HepG2 (cell line): ENCODE measurements around the gene CD3G. TPM values are rescaled to one million over a fixed set of nuclear protein-coding genes. Genes with fewer than 3 reads are reported as not detected.

Source experiments
- FLYWCH1 ChIP-seq: sonication (generic); formaldehyde crosslinking; IDR thresholded peaks from 2 replicates; pipeline ENCODE4 v1.8.1; 2023; ENCODE audit warnings: mild to moderate bottlenecking, missing genetic modification reagents
- FOXM1 ChIP-seq: sonication (generic); formaldehyde crosslinking; IDR thresholded peaks from 2 replicates; pipeline ENCODE4 v1.5.0; 2020; ENCODE audit warnings: missing genetic modification reagents
- NFE2L2 ChIP-seq: fragments of 150-350 bp; IDR thresholded peaks from 2 replicates; pipeline ENCODE4 v1.6.1; 2014; ENCODE audit warnings: low read length
- SP2 ChIP-seq: sonication (generic); formaldehyde crosslinking; IDR thresholded peaks from 2 replicates; pipeline ENCODE4 v1.5.1; 2020; ENCODE audit warnings: mild to moderate bottlenecking, missing genetic modification reagents
- ZBTB38 ChIP-seq: sonication (generic); formaldehyde crosslinking; IDR thresholded peaks from 2 replicates; pipeline ENCODE4 v1.5.1; 2020; ENCODE audit warnings: mild to moderate bottlenecking, missing genetic modification reagents
- ZNF232 ChIP-seq: sonication (generic); formaldehyde crosslinking; IDR thresholded peaks from 2 replicates; pipeline ENCODE4 v1.4.0; 2020; ENCODE audit warnings: missing genetic modification reagents, borderline replicate concordance
- ZNF816 ChIP-seq: sonication (generic); formaldehyde crosslinking; IDR thresholded peaks from 2 replicates; pipeline ENCODE4 v1.8.0; 2022; ENCODE audit warnings: missing genetic modification reagents, mild to moderate bottlenecking, borderline replicate concordance
- polyA plus RNA-seq, 8 experiments: library from polyadenylated mRNA; depleted of rRNA in 3 of 8; stranded (reverse) in 7 of 8; unstranded in 1 of 8; fragments of >200 nt; fragmentation: Illumina TruSeq in 4 of 8; extraction: Trizol in 4 of 8; gene quantifications; 2 replicates each; pipeline versions ENCODE4 v1.2.1 to v1.2.3, GENCODE V29; 2011 to 2016; ENCODE audit warnings: low read depth in 4 of 8, missing spikeins in 1 of 8, mixed read lengths in 1 of 8; ENCODE audit not compliant: insufficient read depth in 1 of 8
- total RNA-seq, 5 experiments: library from RNA; depleted of rRNA; stranded (reverse); fragments of >200 nt; fragmentation: Illumina TruSeq; extraction: Trizol; gene quantifications; 2 replicates each; pipeline ENCODE4 v1.2.3, GENCODE V29; 2016; ENCODE audit warnings: low read depth in 1 of 5
- TF ChIP-seq, protein P1 (sequence below): sonication (generic); formaldehyde crosslinking; conservative IDR thresholded peaks from 2 replicates; pipeline ENCODE4 v1.5.0; 2020; ENCODE audit warnings: missing genetic modification reagents
- TF ChIP-seq, protein P2 (sequence below): sonication (generic); formaldehyde crosslinking; conservative IDR thresholded peaks from 2 replicates; pipeline ENCODE4 v1.4.0; 2020; ENCODE audit warnings: missing genetic modification reagents
- TF ChIP-seq, protein P3 (sequence below): sonication (generic); formaldehyde crosslinking; IDR thresholded peaks from 2 replicates; pipeline ENCODE4 v1.9.0; 2021; ENCODE audit warnings: mild to moderate bottlenecking, missing genetic modification reagents
- TF ChIP-seq, protein P4 (sequence below): sonication (generic); formaldehyde crosslinking; IDR thresholded peaks from 2 replicates; pipeline ENCODE4 v1.4.0; 2020; ENCODE audit warnings: missing genetic modification reagents, mild to moderate bottlenecking, borderline replicate concordance
- TF ChIP-seq, protein P5 (sequence below): IDR thresholded peaks from 2 replicates; pipeline ENCODE4 v1.6.1; 2016; ENCODE audit warnings: missing genetic modification reagents, missing compliant biosample characterization
- TF ChIP-seq, protein P6 (sequence below): sonication (generic); formaldehyde crosslinking; IDR thresholded peaks from 2 replicates; pipeline ENCODE4 v1.5.1; 2020; ENCODE audit warnings: missing genetic modification reagents, mild to moderate bottlenecking, borderline replicate concordance

The CD3G gene
- total and polyA plus RNA-seq, 2 of the 13 experiments (the other 11 are each of a cell fraction or from before 2014, with no cell fraction given), result not detected

DNA sequence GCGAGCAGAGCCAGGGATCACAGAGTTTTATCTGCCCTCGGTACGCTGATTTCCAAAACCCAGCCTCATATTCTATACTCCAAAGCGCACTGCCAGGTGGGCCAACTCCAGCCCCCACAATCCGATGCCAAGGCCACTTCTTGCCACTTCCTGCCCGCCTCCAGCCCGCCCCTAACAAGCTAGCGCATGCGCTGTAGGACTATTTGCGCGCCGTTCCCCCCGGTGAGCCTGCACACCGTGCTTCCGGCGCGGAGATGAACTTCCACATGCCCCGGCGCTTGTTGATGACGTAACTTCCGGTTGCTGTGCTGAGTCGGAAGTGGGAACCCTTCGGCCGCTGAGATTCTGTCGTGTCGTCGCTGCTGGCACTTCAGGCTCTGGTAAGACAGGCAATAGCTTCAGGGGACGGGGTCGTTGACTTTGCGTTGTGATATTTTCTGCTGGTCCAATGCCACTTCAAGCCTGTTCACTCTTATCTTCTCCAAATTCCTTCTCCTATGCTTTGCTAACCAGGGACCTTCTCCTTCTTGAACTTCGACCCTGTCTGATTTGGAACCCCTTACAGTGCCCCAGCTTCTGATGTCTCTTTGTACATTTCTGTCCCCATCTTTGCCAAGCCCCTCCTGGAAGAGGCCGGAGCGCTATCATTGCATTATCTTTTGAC, 15.3 kb downstream of the CD3G start, which contains the start of gene UBE4A (continued):
- TF ChIP-seq ZNF232 (CRISPR knock-in tag) (no peak), FOXM1 (CRISPR knock-in tag) (no peak), ZNF816 (no peak), FLYWCH1 (no peak), SP2 (CRISPR knock-in tag) (peak; percentile 65; the same call in 1 of the 2 replicates), NFE2L2 (0 out of 2 replicates have a peak, but pooled peaks have one; percentile 6), ZBTB38 (CRISPR knock-in tag) (peak; percentile 55; the same call in 1 of the 2 replicates)
- TF ChIP-seq, protein P1, sequence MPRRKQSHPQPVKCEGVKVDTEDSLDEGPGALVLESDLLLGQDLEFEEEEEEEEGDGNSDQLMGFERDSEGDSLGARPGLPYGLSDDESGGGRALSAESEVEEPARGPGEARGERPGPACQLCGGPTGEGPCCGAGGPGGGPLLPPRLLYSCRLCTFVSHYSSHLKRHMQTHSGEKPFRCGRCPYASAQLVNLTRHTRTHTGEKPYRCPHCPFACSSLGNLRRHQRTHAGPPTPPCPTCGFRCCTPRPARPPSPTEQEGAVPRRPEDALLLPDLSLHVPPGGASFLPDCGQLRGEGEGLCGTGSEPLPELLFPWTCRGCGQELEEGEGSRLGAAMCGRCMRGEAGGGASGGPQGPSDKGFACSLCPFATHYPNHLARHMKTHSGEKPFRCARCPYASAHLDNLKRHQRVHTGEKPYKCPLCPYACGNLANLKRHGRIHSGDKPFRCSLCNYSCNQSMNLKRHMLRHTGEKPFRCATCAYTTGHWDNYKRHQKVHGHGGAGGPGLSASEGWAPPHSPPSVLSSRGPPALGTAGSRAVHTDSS (CRISPR knock-in tag), result no peak
- TF ChIP-seq, protein P2, sequence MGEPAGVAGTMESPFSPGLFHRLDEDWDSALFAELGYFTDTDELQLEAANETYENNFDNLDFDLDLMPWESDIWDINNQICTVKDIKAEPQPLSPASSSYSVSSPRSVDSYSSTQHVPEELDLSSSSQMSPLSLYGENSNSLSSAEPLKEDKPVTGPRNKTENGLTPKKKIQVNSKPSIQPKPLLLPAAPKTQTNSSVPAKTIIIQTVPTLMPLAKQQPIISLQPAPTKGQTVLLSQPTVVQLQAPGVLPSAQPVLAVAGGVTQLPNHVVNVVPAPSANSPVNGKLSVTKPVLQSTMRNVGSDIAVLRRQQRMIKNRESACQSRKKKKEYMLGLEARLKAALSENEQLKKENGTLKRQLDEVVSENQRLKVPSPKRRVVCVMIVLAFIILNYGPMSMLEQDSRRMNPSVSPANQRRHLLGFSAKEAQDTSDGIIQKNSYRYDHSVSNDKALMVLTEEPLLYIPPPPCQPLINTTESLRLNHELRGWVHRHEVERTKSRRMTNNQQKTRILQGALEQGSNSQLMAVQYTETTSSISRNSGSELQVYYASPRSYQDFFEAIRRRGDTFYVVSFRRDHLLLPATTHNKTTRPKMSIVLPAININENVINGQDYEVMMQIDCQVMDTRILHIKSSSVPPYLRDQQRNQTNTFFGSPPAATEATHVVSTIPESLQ (CRISPR knock-in tag), result no peak
- TF ChIP-seq, protein P3, sequence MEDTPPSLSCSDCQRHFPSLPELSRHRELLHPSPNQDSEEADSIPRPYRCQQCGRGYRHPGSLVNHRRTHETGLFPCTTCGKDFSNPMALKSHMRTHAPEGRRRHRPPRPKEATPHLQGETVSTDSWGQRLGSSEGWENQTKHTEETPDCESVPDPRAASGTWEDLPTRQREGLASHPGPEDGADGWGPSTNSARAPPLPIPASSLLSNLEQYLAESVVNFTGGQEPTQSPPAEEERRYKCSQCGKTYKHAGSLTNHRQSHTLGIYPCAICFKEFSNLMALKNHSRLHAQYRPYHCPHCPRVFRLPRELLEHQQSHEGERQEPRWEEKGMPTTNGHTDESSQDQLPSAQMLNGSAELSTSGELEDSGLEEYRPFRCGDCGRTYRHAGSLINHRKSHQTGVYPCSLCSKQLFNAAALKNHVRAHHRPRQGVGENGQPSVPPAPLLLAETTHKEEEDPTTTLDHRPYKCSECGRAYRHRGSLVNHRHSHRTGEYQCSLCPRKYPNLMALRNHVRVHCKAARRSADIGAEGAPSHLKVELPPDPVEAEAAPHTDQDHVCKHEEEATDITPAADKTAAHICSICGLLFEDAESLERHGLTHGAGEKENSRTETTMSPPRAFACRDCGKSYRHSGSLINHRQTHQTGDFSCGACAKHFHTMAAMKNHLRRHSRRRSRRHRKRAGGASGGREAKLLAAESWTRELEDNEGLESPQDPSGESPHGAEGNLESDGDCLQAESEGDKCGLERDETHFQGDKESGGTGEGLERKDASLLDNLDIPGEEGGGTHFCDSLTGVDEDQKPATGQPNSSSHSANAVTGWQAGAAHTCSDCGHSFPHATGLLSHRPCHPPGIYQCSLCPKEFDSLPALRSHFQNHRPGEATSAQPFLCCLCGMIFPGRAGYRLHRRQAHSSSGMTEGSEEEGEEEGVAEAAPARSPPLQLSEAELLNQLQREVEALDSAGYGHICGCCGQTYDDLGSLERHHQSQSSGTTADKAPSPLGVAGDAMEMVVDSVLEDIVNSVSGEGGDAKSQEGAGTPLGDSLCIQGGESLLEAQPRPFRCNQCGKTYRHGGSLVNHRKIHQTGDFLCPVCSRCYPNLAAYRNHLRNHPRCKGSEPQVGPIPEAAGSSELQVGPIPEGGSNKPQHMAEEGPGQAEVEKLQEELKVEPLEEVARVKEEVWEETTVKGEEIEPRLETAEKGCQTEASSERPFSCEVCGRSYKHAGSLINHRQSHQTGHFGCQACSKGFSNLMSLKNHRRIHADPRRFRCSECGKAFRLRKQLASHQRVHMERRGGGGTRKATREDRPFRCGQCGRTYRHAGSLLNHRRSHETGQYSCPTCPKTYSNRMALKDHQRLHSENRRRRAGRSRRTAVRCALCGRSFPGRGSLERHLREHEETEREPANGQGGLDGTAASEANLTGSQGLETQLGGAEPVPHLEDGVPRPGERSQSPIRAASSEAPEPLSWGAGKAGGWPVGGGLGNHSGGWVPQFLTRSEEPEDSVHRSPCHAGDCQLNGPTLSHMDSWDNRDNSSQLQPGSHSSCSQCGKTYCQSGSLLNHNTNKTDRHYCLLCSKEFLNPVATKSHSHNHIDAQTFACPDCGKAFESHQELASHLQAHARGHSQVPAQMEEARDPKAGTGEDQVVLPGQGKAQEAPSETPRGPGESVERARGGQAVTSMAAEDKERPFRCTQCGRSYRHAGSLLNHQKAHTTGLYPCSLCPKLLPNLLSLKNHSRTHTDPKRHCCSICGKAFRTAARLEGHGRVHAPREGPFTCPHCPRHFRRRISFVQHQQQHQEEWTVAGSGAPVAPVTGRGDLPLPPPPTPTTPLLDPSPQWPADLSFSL (CRISPR knock-in tag), result no peak
- TF ChIP-seq, protein P4, sequence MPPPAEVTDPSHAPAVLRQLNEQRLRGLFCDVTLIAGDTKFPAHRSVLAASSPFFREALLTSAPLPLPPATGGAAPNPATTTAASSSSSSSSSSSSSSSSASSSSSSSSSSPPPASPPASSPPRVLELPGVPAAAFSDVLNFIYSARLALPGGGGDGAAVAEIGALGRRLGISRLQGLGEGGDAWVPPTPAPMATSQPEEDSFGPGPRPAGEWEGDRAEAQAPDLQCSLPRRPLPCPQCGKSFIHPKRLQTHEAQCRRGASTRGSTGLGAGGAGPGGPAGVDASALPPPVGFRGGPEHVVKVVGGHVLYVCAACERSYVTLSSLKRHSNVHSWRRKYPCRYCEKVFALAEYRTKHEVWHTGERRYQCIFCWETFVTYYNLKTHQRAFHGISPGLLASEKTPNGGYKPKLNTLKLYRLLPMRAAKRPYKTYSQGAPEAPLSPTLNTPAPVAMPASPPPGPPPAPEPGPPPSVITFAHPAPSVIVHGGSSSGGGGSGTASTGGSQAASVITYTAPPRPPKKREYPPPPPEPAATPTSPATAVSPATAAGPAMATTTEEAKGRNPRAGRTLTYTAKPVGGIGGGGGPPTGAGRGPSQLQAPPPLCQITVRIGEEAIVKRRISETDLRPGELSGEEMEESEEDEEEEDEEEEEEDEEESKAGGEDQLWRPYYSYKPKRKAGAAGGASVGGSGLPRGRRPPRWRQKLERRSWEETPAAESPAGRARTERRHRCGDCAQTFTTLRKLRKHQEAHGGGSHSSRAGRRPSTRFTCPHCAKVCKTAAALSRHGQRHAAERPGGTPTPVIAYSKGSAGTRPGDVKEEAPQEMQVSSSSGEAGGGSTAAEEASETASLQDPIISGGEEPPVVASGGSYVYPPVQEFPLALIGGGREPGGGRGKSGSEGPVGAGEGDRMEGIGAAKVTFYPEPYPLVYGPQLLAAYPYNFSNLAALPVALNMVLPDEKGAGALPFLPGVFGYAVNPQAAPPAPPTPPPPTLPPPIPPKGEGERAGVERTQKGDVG (CRISPR knock-in tag), result peak; percentile 69; the same call in 1 of the 2 replicates
- TF ChIP-seq, protein P5, sequence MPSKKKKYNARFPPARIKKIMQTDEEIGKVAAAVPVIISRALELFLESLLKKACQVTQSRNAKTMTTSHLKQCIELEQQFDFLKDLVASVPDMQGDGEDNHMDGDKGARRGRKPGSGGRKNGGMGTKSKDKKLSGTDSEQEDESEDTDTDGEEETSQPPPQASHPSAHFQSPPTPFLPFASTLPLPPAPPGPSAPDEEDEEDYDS (CRISPR knock-in tag), result 0 out of 2 replicates have a peak, but pooled peaks have one; percentile 59
- TF ChIP-seq, protein P6, sequence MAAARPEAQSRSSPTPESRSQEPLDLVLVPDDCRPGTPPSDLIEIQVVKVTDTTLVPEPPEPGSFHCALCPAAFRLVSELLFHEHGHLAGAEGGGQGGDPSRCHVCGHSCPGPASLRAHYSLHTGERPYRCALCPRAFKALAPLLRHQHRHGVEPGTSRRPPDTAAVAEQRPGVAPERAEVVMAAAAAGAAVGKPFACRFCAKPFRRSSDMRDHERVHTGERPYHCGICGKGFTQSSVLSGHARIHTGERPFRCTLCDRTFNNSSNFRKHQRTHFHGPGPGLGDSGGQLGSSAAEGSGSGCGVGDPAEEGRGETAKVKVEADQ (CRISPR knock-in tag), result 0 out of 2 replicates have a peak, but pooled peaks have one; percentile 50
